GM19467 (cell line): Measurements from ENCODE around the gene MAMDC2.

ENCODE experiments used
- ATAC-seq: cut with Tn5 transposase; IDR thresholded peaks from one replicate; pipeline ENCODE4 v1.9.1; 2021; ENCODE audit warnings: mild to moderate bottlenecking, moderate library complexity; ENCODE audit not compliant: unreplicated experiment

Gene MAMDC2

GRCh38 chr9:70105147-70105546 lies 61.5 kb downstream of the MAMDC2 start:
- ATAC-seq = no peak

- no peak for ATAC-seq
Observed at GRCh38 chr9:70106571-70106970, 62.9 kb downstream of the MAMDC2 start.

GRCh38 chr9:70107558-70107957 lies 63.9 kb downstream of the MAMDC2 start:
- no peak for ATAC-seq

GRCh38 chr9:70108181-70108580 lies 64.5 kb downstream of the MAMDC2 start:
- ATAC-seq = no peak

GRCh38 chr9:70110194-70111041 lies 66.8 kb downstream of the MAMDC2 start:
- ATAC-seq = no peak

- ATAC-seq = no peak
Observed at GRCh38 chr9:70111042-70111602, 67.5 kb downstream of the MAMDC2 start.

GRCh38 chr9:70111641-70112236 lies 68.1 kb downstream of the MAMDC2 start:
- ATAC-seq = no peak

GRCh38 chr9:70112981-70113380 lies 69.3 kb downstream of the MAMDC2 start:
- no peak for ATAC-seq

GRCh38 chr9:70113403-70114022 lies 69.9 kb downstream of the MAMDC2 start:
- ATAC-seq = peak; percentile 67

- ATAC-seq = no peak
Observed at GRCh38 chr9:70114898-70115297, 71.2 kb downstream of the MAMDC2 start.

- no peak for ATAC-seq
Observed at GRCh38 chr9:70117835-70118319, 74.2 kb downstream of the MAMDC2 start.

GRCh38 chr9:70119786-70120185 lies 76.1 kb downstream of the MAMDC2 start:
- no peak for ATAC-seq

- no peak for ATAC-seq
Observed at GRCh38 chr9:70120834-70121510, 77.3 kb downstream of the MAMDC2 start.

- no peak for ATAC-seq
Observed at GRCh38 chr9:70121818-70122436, 78.3 kb downstream of the MAMDC2 start.

GRCh38 chr9:70123695-70124094 lies 80.0 kb downstream of the MAMDC2 start:
- no peak for ATAC-seq

- no peak for ATAC-seq
Observed at GRCh38 chr9:70125621-70126263, 82.1 kb downstream of the MAMDC2 start.

GRCh38 chr9:70127036-70127435 lies 83.4 kb downstream of the MAMDC2 start:
- ATAC-seq = no peak

- ATAC-seq = no peak
Observed at GRCh38 chr9:70127540-70128416, 84.1 kb downstream of the MAMDC2 start.

- no peak for ATAC-seq
Observed at GRCh38 chr9:70130266-70130665, 86.6 kb downstream of the MAMDC2 start.
